Measurements from ENCODE around the gene USH2A. TPM values are rescaled to one million over a fixed set of nuclear protein-coding genes. Genes with fewer than 3 reads are reported as not detected.
A peak's percentile ranks its signal among the peaks of the same experiment; 100 is the strongest.

Gene USH2A
- total RNA-seq, 6 experiments from 2014 or later = 0.19 to 1.8 (median 0.81) TPM

GRCh38 chr1:215704089-215704860, 719.0 kb downstream of the USH2A start:
- intact Hi-C loops (cut with DNase I) = no loop called here
- WGBS (ENCODE audit: insufficient coverage, low coverage, low lambda C conversion rate, missing lambda C conversion rate) = 33% methylated on average over 1 of the region's 6 CpGs
- Histone ChIP-seq H3K27ac (no peak overlapping the region), H3K4me3 (no peak overlapping the region), H3K27me3 (no peaks in the 10 kb centered on the region), H3K36me3 (no peaks in the 10 kb centered on the region), H3K4me1 (no peaks in the 10 kb centered on the region), H3K9me3 (no peaks in the 10 kb centered on the region)
- no peak for ATAC-seq
- no peak for DNase-seq
- TF ChIP-seq CTCF (IDR thresholded peaks at IDR 0.05) = no peak
- no peak for TF ChIP-seq POLR2A (IDR thresholded peaks at IDR 0.05)

GRCh38 chr1:215682232-215682631, 741.0 kb downstream of the USH2A start:
- WGBS (ENCODE audit: insufficient coverage, low coverage, low lambda C conversion rate, missing lambda C conversion rate) = 27% methylated on average over 2 of the region's 2 CpGs
- H3K27me3 ChIP-seq = no peaks in the 10 kb centered on the region
- no peak for DNase-seq

GRCh38 chr1:215681041-215681440, 742.2 kb downstream of the USH2A start:
- intact Hi-C loops (cut with DNase I) = no loop called here
- Histone ChIP-seq H3K9me3 (no peaks in the 10 kb centered on the region), H3K4me3 (no peak overlapping the region), H3K4me1 (no peaks in the 10 kb centered on the region), H3K27me3 (no peaks in the 10 kb centered on the region), H3K36me3 (no peaks in the 10 kb centered on the region), H3K27ac (no peak overlapping the region)
- TF ChIP-seq POLR2A (IDR thresholded peaks at IDR 0.05) (no peak), CTCF (IDR thresholded peaks at IDR 0.05) (no peak)
- DNase-seq (no peak), ATAC-seq (no peak)
- WGBS (ENCODE audit: insufficient coverage, low coverage, low lambda C conversion rate, missing lambda C conversion rate) = 81% methylated on average over 2 of the region's 2 CpGs

More at GRCh38 chr1:215682232-215682631, 741.0 kb downstream of the USH2A start:
- Histone ChIP-seq H3K9me3 (no peaks in the 10 kb centered on the region), H3K27ac (no peak overlapping the region), H3K4me1 (no peaks in the 10 kb centered on the region), H3K36me3 (no peaks in the 10 kb centered on the region), H3K4me3 (no peak overlapping the region)
- ATAC-seq = peak; percentile 86 to 94 (median 92)
- intact Hi-C loops (cut with DNase I) = no loop called here
- TF ChIP-seq POLR2A (IDR thresholded peaks at IDR 0.05) (no peak), CTCF (IDR thresholded peaks at IDR 0.05) (peak; percentile 38 to 55 (median 52))

GRCh38 chr1:215679231-215679630, 744.0 kb downstream of the USH2A start:
- Histone ChIP-seq H3K27me3 (no peaks in the 10 kb centered on the region), H3K4me3 (no peak overlapping the region), H3K36me3 (no peaks in the 10 kb centered on the region), H3K4me1 (no peaks in the 10 kb centered on the region), H3K9me3 (no peaks in the 10 kb centered on the region), H3K27ac (no peak overlapping the region)
- TF ChIP-seq CTCF (IDR thresholded peaks at IDR 0.05) = no peak
- no peak for TF ChIP-seq POLR2A (IDR thresholded peaks at IDR 0.05)
- DNase-seq (no peak), ATAC-seq (no peak)
- WGBS (ENCODE audit: insufficient coverage, low coverage, low lambda C conversion rate, missing lambda C conversion rate) = 83% methylated on average over 3 of the region's 3 CpGs
- intact Hi-C loops (cut with DNase I) = no loop called here
